Measurements from ENCODE around the gene CA10.

DNA sequence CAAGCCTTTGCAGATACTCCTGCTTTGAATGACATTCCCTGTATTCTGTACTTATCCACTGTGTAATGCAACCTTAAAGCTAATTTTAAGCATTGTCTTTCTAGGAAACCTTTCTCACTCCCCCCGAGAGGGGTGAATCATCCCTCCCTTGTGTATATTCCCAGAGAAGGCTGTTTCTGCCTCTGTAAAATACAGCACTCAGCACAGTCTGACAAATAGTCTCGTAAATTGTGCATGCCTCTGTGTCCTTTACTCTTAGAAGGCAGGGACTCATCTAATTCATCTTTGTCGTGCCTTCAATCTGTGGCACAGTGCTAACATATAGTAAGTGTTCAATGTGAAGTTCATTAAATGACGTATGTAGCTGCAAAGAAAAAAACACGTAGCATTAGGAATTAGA lies 200.7 kb downstream of the CA10 start:
- TF ChIP-seq, protein P1, sequence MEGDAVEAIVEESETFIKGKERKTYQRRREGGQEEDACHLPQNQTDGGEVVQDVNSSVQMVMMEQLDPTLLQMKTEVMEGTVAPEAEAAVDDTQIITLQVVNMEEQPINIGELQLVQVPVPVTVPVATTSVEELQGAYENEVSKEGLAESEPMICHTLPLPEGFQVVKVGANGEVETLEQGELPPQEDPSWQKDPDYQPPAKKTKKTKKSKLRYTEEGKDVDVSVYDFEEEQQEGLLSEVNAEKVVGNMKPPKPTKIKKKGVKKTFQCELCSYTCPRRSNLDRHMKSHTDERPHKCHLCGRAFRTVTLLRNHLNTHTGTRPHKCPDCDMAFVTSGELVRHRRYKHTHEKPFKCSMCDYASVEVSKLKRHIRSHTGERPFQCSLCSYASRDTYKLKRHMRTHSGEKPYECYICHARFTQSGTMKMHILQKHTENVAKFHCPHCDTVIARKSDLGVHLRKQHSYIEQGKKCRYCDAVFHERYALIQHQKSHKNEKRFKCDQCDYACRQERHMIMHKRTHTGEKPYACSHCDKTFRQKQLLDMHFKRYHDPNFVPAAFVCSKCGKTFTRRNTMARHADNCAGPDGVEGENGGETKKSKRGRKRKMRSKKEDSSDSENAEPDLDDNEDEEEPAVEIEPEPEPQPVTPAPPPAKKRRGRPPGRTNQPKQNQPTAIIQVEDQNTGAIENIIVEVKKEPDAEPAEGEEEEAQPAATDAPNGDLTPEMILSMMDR (IDR thresholded peaks at IDR 0.05; ENCODE audit: poor library complexity), result no peak
- TF ChIP-seq EZH2 (IDR thresholded peaks at IDR 0.05; ENCODE audit: borderline replicate concordance), result no peak
- no peak for TF ChIP-seq EZH2phosphoT487 (IDR thresholded peaks at IDR 0.05; ENCODE audit: low read depth, severe bottlenecking, unreplicated experiment)
